Karpas-422 (cell line): ENCODE results near the gene GRIP1. TPM values are rescaled to one million over a fixed set of nuclear protein-coding genes. Genes with fewer than 3 reads are reported as not detected.

ENCODE experiments used
- DNase-seq: peaks from one replicate; pipeline ENCODE4 v3.0.0-alpha.2; 2015
- H2AFZ ChIP-seq: fragments of 200-600 bp; sonication (generic); 2 replicates; pipeline ENCODE4 v1.6.1; 2014; ENCODE audit warnings: antibody characterized with exemption, low read length, mixed read lengths
- H3K27ac ChIP-seq: fragments of 200-600 bp; sonication (generic); 2 replicates; pipeline ENCODE4 v1.5.1; 2014; ENCODE audit warnings: mild to moderate bottlenecking, low read length, moderate library complexity
- H3K27me3 ChIP-seq: fragments of 200-600 bp; sonication (generic); 2 replicates; pipeline ENCODE4 v1.6.1; 2014; ENCODE audit warnings: low read length, mixed read lengths
- H3K36me3 ChIP-seq: fragments of 200-600 bp; sonication (generic); 2 replicates; pipeline ENCODE4 v1.6.1; 2014; ENCODE audit warnings: low read length, mixed read lengths; ENCODE audit not compliant: insufficient read depth
- H3K4me1 ChIP-seq: fragments of 200-600 bp; sonication (generic); 2 replicates; pipeline ENCODE4 v1.6.1; 2014; ENCODE audit warnings: mild to moderate bottlenecking, low read length, mixed read lengths
- H3K4me2 ChIP-seq: fragments of 200-600 bp; sonication (generic); 2 replicates; pipeline ENCODE4 v1.6.1; 2014; ENCODE audit warnings: low read length, low read depth, mild to moderate bottlenecking; ENCODE audit not compliant: poor library complexity, severe bottlenecking
- H3K4me3 ChIP-seq: fragments of 200-600 bp; sonication (generic); 2 replicates; pipeline ENCODE4 v1.5.1; 2014; ENCODE audit warnings: mild to moderate bottlenecking, antibody characterized with exemption, low read length, mixed read lengths
- H3K79me2 ChIP-seq: fragments of 200-600 bp; sonication (generic); 2 replicates; pipeline ENCODE4 v1.6.1; 2014; ENCODE audit warnings: mild to moderate bottlenecking, low read length, mixed read lengths
- H3K9ac ChIP-seq: fragments of 200-600 bp; sonication (generic); 2 replicates; pipeline ENCODE4 v1.6.0; 2014; ENCODE audit warnings: low read length
- H3K9me2 ChIP-seq: fragments of 200-600 bp; sonication (generic), shearing (Covaris generic); replicated peaks from 2 replicates; pipeline ENCODE4 v1.6.0; 2014; ENCODE audit warnings: mild to moderate bottlenecking, low read length, moderate library complexity; ENCODE audit not compliant: insufficient read depth
- H3K9me3 ChIP-seq: fragments of 300-700, 200-600 bp; sonication (generic); 2 replicates; pipeline ENCODE4 v1.6.1; 2014; ENCODE audit warnings: low read length, mixed read lengths
- H4K20me1 ChIP-seq: fragments of 200-600 bp; sonication (generic); 2 replicates; pipeline ENCODE4 v1.6.1; 2014; ENCODE audit warnings: mild to moderate bottlenecking, antibody characterized with exemption, low read length, low read depth; ENCODE audit not compliant: insufficient read depth
- total RNA-seq: library from RNA; depleted of rRNA; stranded (reverse); fragments of >200 nt; shearing (Covaris generic); gene quantifications from 2 replicates; pipeline ENCODE4 v1.2.3, GENCODE V29; 2014; ENCODE audit warnings: low replicate concordance

GRIP1 gene
- total RNA-seq, 1 experiment from 2014 or later, result 4.5 TPM

DNA sequence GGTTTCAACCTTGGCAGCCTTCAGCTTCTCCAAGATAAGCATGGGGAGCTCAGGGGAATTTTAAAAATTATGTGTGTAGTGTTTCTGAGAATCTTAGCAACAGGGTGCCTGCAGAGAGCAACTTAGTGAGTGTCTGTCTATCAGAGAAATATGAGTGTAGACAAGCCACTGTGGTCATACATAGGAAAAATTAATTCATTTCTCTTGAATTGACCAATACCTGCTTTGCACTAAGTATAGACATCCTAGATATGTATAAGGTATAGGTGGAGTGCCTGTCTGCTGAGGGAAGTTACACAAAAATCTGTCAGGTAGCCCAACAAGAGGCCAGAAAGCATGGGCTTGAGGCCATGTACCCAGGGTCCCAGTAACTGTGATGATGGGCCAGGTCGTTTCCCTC is 355.9 kb downstream of the GRIP1 start:
- Histone ChIP-seq H3K4me3 (no peak overlapping the region), H3K79me2 (no peaks in the 10 kb centered on the region), H2AFZ (no peak overlapping the region), H3K9me3 (no peaks in the 10 kb centered on the region), H4K20me1 (no peaks in the 10 kb centered on the region), H3K4me2 (no peak overlapping the region), H3K9ac (no peak overlapping the region), H3K27me3 (no peaks in the 10 kb centered on the region), H3K4me1 (no peaks in the 10 kb centered on the region), H3K9me2 (no peaks in the 10 kb centered on the region), H3K27ac (no peak overlapping the region), H3K36me3 (no peaks in the 10 kb centered on the region)
- no peak for DNase-seq

DNA sequence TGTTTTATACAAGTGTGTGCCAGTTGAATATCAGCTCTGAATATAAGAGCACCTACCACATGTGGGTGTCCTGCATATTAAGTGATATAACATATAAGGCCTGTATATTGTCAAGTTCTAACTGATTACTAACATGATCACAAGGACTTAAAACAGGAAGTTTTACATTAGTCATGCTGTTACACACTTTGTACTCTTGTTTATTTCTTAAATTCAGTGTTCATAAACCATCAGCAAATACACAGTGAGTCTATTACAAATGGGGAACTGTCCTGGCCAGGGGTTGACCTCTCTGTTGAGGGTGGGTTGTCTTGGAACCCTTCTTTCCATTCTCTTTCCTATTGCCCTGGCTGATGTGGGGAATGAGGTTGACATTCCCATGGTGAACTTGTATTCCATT is 357.4 kb downstream of the GRIP1 start:
- no peaks in the 10 kb centered on the region for H3K27me3 ChIP-seq
- H3K9ac ChIP-seq, result no peak overlapping the region
- H3K36me3 ChIP-seq, result no peaks in the 10 kb centered on the region
- no peaks in the 10 kb centered on the region for H4K20me1 ChIP-seq
- no peak for DNase-seq
- no peaks in the 10 kb centered on the region for H3K4me1 ChIP-seq
- no peaks in the 10 kb centered on the region for H3K9me3 ChIP-seq
- H3K4me3 ChIP-seq, result no peak overlapping the region
- H3K27ac ChIP-seq, result no peak overlapping the region
- H3K9me2 ChIP-seq, result no peaks in the 10 kb centered on the region
- H3K79me2 ChIP-seq, result no peaks in the 10 kb centered on the region
- no peak overlapping the region for H2AFZ ChIP-seq
- no peak overlapping the region for H3K4me2 ChIP-seq

DNA sequence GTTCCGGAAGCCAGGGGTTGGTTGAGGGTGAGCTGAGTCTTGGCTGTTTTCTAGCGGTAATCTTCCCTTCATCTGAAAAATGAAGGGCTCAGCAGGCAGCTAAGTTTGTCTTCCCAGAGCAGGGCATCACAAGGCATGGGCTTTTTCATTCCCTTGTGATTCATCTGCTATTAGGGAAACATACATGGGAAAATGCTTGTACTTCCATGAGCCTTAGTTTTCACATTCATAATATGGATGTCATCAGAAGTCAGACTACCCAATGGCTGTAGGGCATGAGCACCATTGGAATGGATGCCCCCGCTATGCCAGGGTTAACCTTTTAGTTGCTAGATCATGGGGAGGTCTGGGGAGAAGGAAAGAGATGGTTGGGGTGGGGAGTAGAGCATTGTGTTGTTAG is 357.9 kb downstream of the GRIP1 start:
- Histone ChIP-seq H3K36me3 (no peaks in the 10 kb centered on the region), H2AFZ (no peak overlapping the region), H3K9me2 (no peaks in the 10 kb centered on the region), H3K27ac (no peak overlapping the region), H3K9ac (no peak overlapping the region), H4K20me1 (no peaks in the 10 kb centered on the region), H3K4me1 (no peaks in the 10 kb centered on the region), H3K79me2 (no peaks in the 10 kb centered on the region), H3K9me3 (no peaks in the 10 kb centered on the region), H3K27me3 (no peaks in the 10 kb centered on the region), H3K4me3 (no peak overlapping the region), H3K4me2 (no peak overlapping the region)
- DNase-seq, result no peak

DNA sequence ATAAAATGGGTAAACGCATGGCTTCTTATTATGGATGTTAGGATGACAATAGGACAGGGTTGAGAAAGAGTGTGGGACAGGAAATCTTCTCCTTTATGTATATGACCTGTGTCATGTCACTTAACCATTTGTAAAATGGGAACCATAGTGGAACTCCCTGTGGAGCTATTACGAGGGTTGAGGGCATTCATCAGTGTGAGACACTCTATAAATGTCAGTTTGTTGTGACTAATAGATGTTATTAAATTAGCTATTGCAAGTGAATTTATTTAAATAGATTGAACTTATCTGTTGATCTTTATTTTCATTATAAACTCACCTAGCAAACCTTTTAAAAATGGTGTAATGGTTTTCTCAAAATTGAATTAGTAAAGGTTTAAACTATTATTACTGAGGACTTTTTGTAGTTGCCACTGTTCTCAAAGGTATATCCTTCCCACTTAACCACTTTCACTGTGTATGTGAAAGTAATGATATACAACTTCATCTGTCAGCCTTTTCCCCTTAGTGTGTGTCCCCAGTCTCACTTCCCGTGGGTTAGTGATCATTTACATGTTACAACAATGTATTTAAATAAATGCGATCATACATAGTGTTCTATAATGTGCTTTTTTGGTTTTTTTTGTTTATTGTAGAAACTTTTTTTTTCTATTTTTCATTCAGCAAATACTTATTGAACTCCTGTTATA is 359.5 kb downstream of the GRIP1 start:
- no peaks in the 10 kb centered on the region for H3K9me2 ChIP-seq

DNA sequence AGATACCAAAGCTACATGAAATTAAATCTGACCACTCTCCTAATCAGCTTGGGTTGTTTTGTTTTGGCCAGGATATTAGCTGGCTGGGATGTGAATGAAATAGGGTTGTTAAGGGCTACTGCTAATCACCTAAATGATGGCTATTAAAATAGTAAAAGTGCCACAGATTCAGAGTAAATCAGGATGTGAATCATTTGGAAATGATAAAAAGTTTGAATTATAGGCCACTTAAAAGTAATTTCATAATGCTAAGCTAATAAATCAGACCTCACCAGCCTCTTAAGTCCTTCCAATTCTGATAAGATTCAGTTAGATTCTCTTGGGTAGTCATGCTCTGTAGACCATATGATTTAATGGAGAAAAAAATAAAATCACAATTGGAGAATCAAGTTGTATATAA is 364.6 kb downstream of the GRIP1 start:
- Histone ChIP-seq H3K4me3 (no peak overlapping the region), H3K9me2 (no peaks in the 10 kb centered on the region), H3K36me3 (peaks cover 4% of the 10 kb centered on the region; the same call in 1 of the 2 replicates), H3K4me1 (no peaks in the 10 kb centered on the region), H3K27ac (no peak overlapping the region), H4K20me1 (no peaks in the 10 kb centered on the region), H3K9me3 (no peaks in the 10 kb centered on the region), H3K27me3 (no peaks in the 10 kb centered on the region), H3K79me2 (0 out of 2 replicates have a peak, but pooled peaks cover 6% of the 10 kb centered on the region), H3K4me2 (no peak overlapping the region), H3K9ac (no peak overlapping the region), H2AFZ (no peak overlapping the region)
- no peak for DNase-seq

More for the DNA sequence above, 359.5 kb downstream of the GRIP1 start:
- no peak overlapping the region for H3K27ac ChIP-seq
- no peaks in the 10 kb centered on the region for H3K4me1 ChIP-seq
- no peaks in the 10 kb centered on the region for H3K9me3 ChIP-seq
- H4K20me1 ChIP-seq, result no peaks in the 10 kb centered on the region
- H3K9ac ChIP-seq, result no peak overlapping the region
- H3K36me3 ChIP-seq, result no peaks in the 10 kb centered on the region
- no peak overlapping the region for H3K4me3 ChIP-seq
- H3K4me2 ChIP-seq, result no peak overlapping the region
- no peaks in the 10 kb centered on the region for H3K79me2 ChIP-seq
- H3K27me3 ChIP-seq, result no peaks in the 10 kb centered on the region
- no peak for DNase-seq
- H2AFZ ChIP-seq, result no peak overlapping the region

DNA sequence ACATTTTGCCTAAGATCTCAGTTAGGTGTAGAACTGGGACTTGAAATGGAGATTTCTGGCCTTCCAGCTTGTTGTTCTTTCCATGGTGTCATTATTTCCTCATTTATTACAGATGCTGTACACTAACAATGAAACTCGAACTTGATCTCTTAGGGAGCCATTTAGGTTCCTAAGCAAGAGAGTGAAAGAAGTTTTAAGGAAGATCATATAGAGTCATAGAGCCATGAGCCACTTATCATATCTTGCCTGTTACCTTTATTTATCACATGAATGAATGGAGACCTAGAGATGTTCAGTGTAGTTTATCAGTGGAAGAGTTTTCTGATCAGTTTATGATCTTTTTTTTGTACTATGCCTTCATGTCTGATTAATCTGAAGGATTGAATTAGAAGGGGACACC is 366.7 kb downstream of the GRIP1 start:
- Histone ChIP-seq H3K27me3 (no peaks in the 10 kb centered on the region), H3K9ac (no peak overlapping the region), H3K79me2 (0 out of 2 replicates have a peak, but pooled peaks cover 6% of the 10 kb centered on the region), H3K9me2 (no peaks in the 10 kb centered on the region), H3K36me3 (peaks cover 4% of the 10 kb centered on the region; the same call in 1 of the 2 replicates), H3K9me3 (no peaks in the 10 kb centered on the region), H3K4me3 (no peak overlapping the region), H2AFZ (no peak overlapping the region), H3K27ac (no peak overlapping the region), H3K4me1 (no peaks in the 10 kb centered on the region), H3K4me2 (no peak overlapping the region), H4K20me1 (no peaks in the 10 kb centered on the region)
- no peak for DNase-seq

DNA sequence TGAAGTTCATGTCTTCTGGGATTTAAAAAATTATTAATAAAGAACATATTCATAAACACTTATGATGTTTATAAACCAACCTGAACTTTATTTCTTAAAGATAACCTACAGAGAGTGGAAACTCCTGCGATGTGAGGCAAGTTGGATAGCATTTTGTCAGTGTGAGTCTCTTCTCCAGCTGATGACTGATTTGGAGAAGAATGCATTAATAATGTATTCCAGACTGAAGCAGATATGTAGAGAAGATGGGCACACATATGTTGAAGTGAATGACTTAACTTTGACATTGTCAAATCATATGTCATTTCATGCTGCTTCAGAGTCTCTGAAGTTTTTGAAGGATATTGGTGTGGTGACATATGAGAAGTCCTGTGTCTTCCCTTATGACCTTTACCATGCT is 369.3 kb downstream of the GRIP1 start:
- Histone ChIP-seq H3K4me1 (no peaks in the 10 kb centered on the region), H3K79me2 (peaks cover 8% of the 10 kb centered on the region; the same call in 1 of the 2 replicates), H3K9me2 (no peaks in the 10 kb centered on the region), H4K20me1 (no peaks in the 10 kb centered on the region), H3K9me3 (no peaks in the 10 kb centered on the region), H3K4me2 (no peak overlapping the region), H3K27ac (no peak overlapping the region), H3K4me3 (no peak overlapping the region), H3K27me3 (no peaks in the 10 kb centered on the region), H3K9ac (no peak overlapping the region), H3K36me3 (peaks cover 4% of the 10 kb centered on the region; the same call in 1 of the 2 replicates), H2AFZ (no peak overlapping the region)
- no peak for DNase-seq

DNA sequence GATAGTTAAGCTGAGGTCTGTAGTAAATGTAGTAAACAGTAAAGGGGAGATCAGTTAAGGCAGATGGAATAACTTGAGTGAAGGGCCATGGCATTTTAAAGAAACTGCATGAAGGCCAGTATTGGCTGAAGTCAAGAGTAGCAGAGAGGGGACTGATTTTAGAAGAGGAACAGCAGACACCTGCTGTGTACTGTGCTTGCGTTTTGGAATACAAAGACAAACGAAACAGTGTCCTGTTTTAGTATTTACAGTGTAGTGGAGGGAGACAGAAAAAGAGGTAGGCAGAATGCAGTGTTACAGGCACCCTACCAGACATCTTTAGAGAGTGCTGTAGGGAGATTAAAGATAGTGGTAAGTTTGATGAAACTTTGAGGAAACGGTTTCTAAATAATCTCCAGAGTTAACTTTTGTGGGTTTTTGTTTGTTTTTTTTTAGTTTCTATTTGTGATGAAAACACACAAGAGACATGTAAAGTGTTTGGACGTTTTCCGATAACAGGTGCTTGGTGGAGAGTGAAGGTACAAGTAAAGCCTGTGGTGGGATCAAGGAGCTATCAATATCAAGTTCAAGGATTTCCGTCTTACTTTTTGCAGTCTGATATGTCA is 374.5 kb downstream of the GRIP1 start:
- H3K9me3 ChIP-seq, result no peaks in the 10 kb centered on the region
- H3K27me3 ChIP-seq, result no peaks in the 10 kb centered on the region
- H3K27ac ChIP-seq, result no peak overlapping the region
- H2AFZ ChIP-seq, result no peak overlapping the region
- H3K9me2 ChIP-seq, result no peaks in the 10 kb centered on the region
- H4K20me1 ChIP-seq, result no peaks in the 10 kb centered on the region
- H3K36me3 ChIP-seq, result no peaks in the 10 kb centered on the region
- peaks cover 11% of the 10 kb centered on the region for H3K79me2 ChIP-seq
- peak overlapping the region; percentile 83 for H3K4me2 ChIP-seq
- H3K9ac ChIP-seq, result peak overlapping the region; percentile 19; the same call in 1 of the 2 replicates
- peaks cover 23% of the 10 kb centered on the region for H3K4me1 ChIP-seq
- no peak overlapping the region for H3K4me3 ChIP-seq
- no peak for DNase-seq
